Ishikawa (cell line): ENCODE measurements around the gene CLEC11A.
A peak's percentile ranks its signal among the peaks of the same experiment; 100 is the strongest.

Source experiments
- CEBPB ChIP-seq: IDR thresholded peaks from 2 replicates; pipeline ENCODE4 v1.6.1; 2012
- CREB1 ChIP-seq: IDR thresholded peaks from 2 replicates; pipeline ENCODE4 v1.6.1; 2012; ENCODE audit warnings: low read depth
- EGR1 ChIP-seq: IDR thresholded peaks from 2 replicates; pipeline ENCODE4 v1.6.1; 2012
- EP300 ChIP-seq: IDR thresholded peaks from 2 replicates; pipeline ENCODE4 v1.6.1; 2012; ENCODE audit warnings: borderline replicate concordance
- FOXM1 ChIP-seq: IDR thresholded peaks from 2 replicates; pipeline ENCODE4 v1.6.1; 2012; ENCODE audit warnings: low read depth, borderline replicate concordance
- NFIC ChIP-seq: IDR thresholded peaks from 2 replicates; pipeline ENCODE4 v1.6.1; 2012
- RAD21 ChIP-seq: IDR thresholded peaks from 2 replicates; pipeline ENCODE4 v1.6.1; 2012; ENCODE audit warnings: low read depth
- REST ChIP-seq: IDR thresholded peaks from 2 replicates; pipeline ENCODE4 v1.6.1; 2012; ENCODE audit warnings: low read depth, mild to moderate bottlenecking
- TAF1 ChIP-seq: IDR thresholded peaks from 2 replicates; pipeline ENCODE4 v1.6.1; 2012; ENCODE audit warnings: low read depth, mild to moderate bottlenecking
- TCF12 ChIP-seq: IDR thresholded peaks from 2 replicates; pipeline ENCODE4 v1.6.1; 2012; ENCODE audit warnings: low read depth
- TEAD4 ChIP-seq: IDR thresholded peaks from 2 replicates; pipeline ENCODE4 v1.6.1; 2012
- YY1 ChIP-seq: IDR thresholded peaks from 2 replicates; pipeline ENCODE4 v1.6.1; 2012; ENCODE audit warnings: low read depth
- ZBTB7A ChIP-seq: IDR thresholded peaks from 2 replicates; pipeline ENCODE4 v1.6.1; 2012; ENCODE audit warnings: low read depth
- TF ChIP-seq, protein P1 (sequence below): IDR thresholded peaks from 2 replicates; pipeline ENCODE4 v1.6.1; 2012
- TF ChIP-seq, protein P2 (sequence below): IDR thresholded peaks from 2 replicates; pipeline ENCODE4 v1.6.1; 2012

CLEC11A gene

GRCh38 chr19:50693064-50693975 is 29.8 kb upstream of the CLEC11A start:
- TF ChIP-seq, protein P1, sequence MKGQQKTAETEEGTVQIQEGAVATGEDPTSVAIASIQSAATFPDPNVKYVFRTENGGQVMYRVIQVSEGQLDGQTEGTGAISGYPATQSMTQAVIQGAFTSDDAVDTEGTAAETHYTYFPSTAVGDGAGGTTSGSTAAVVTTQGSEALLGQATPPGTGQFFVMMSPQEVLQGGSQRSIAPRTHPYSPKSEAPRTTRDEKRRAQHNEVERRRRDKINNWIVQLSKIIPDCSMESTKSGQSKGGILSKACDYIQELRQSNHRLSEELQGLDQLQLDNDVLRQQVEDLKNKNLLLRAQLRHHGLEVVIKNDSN: no peak

DNA sequence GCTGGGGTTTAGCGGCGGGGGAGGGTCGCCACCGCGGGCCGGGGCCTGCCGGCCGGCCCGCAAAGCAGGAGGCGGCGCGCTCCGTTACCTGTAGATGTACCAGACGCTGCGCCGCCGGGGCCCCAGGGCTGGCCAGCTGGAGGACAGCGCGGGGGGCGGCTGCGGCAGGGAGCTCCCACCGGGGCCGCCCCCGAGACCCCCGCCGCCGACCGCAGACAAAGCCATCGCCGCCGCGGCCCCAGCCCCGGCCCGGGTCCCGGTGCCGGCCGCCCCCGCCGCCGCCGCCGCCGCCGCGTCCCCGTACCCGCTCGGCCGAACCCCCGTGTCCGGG is 28.4 kb upstream of the CLEC11A start:
- TF ChIP-seq YY1 (no peak), FOXM1 (no peak), CREB1 (no peak), TAF1 (no peak), ZBTB7A (no peak), EP300 (no peak), REST (no peak), RAD21 (no peak), NFIC (no peak), CEBPB (no peak), TEAD4 (no peak), TCF12 (no peak), EGR1 (no peak)
- TF ChIP-seq, protein P2, sequence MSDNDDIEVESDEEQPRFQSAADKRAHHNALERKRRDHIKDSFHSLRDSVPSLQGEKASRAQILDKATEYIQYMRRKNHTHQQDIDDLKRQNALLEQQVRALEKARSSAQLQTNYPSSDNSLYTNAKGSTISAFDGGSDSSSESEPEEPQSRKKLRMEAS: no peak
- TF ChIP-seq, protein P1: no peak

DNA sequence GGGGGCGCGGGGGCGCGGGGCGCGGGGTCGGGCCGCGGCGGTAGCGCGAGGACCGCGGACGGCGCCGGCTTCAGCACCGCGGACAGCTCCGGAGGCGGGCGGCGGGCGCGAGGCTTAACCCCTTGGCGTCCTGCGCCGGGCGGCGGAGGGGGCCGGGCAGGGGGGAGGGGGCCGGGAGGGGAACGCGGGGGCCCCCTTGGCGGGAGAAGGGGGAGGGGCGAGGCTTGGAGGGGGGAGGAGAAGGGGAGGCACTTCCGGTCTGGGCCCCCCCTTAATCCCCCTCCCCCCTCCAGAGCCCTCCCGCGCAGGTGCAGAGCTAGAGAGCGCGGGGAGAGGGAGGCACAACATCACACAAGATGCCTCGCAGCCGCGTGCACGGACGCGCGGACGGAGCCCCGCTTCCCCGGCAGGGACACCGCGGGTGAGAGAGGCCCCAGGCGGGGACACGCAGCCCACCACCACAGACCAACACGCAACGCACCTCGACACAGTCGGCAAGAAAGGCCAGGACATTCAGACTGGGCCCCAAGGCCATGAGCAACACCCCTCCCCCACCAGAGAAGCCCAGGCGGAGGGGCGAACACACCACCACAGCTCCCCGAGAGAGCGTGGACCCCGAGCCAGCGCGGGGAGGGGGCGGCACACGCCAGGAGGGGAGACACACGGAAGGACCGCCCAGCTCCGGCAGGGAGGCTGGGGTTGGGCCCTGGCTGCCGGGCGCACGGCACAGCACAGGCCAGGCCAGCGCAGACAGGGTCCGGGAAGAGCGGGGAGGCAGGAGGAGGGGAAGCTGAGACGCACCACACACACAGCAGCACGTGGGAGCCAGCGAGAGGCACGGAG is 27.7 kb upstream of the CLEC11A start:
- peak; percentile 79 for TF ChIP-seq REST
- TF ChIP-seq ZBTB7A: peak; percentile 34; the same call in 1 of the 2 replicates
- no peak for TF ChIP-seq CEBPB

GRCh38 chr19:50696094-50696483 is 27.1 kb upstream of the CLEC11A start:
- TF ChIP-seq EGR1 (no peak), TAF1 (no peak), REST (no peak), YY1 (no peak)
- TF ChIP-seq, protein P2: no peak
